ENCODE measurements around the gene CDHR3. TPM values are rescaled to one million over a fixed set of nuclear protein-coding genes. Genes with fewer than 3 reads are reported as not detected.

Gene CDHR3
- total and polyA plus RNA-seq, 4 donors = 1.0 to 10.5 (median 1.8) TPM

- H3K36me3 ChIP-seq (ENCODE audit: control insufficient read depth in 4 of 4, insufficient read depth in 3 of 4, low read depth in 1 of 4, low read length in 3 of 4) = no peaks in the 10 kb centered on the region
- H3K9me3 ChIP-seq (ENCODE audit: control insufficient read depth in 4 of 4, low read length in 3 of 4) = no peaks in the 10 kb centered on the region
- no peak overlapping the region for H3K27ac ChIP-seq (ENCODE audit: low read depth in 1 of 2, low read length in 2 of 2)
- no peaks in the 10 kb centered on the region for H3K27me3 ChIP-seq (ENCODE audit: control insufficient read depth in 4 of 4, insufficient read depth in 4 of 4, low read length in 3 of 4)
- 79% methylated on average over 5 of the region's 5 CpGs for WGBS
- DNase-seq (ENCODE audit: low spot score) = no peak
- no peak for TF ChIP-seq RXRA (IDR thresholded peaks at IDR 0.05)
- no peak for TF ChIP-seq ATF3 (IDR thresholded peaks at IDR 0.05)
- no peak for TF ChIP-seq FOXA1 (IDR thresholded peaks at IDR 0.05)
- no peak for TF ChIP-seq TAF1 (conservative IDR thresholded peaks at IDR 0.05)
- no peak for TF ChIP-seq GABPA (IDR thresholded peaks at IDR 0.05 in 1 of 2, conservative IDR thresholded peaks at IDR 0.05 in 1 of 2)
- TF ChIP-seq JUND (IDR thresholded peaks at IDR 0.05) = no peak
- TF ChIP-seq, protein P1, sequence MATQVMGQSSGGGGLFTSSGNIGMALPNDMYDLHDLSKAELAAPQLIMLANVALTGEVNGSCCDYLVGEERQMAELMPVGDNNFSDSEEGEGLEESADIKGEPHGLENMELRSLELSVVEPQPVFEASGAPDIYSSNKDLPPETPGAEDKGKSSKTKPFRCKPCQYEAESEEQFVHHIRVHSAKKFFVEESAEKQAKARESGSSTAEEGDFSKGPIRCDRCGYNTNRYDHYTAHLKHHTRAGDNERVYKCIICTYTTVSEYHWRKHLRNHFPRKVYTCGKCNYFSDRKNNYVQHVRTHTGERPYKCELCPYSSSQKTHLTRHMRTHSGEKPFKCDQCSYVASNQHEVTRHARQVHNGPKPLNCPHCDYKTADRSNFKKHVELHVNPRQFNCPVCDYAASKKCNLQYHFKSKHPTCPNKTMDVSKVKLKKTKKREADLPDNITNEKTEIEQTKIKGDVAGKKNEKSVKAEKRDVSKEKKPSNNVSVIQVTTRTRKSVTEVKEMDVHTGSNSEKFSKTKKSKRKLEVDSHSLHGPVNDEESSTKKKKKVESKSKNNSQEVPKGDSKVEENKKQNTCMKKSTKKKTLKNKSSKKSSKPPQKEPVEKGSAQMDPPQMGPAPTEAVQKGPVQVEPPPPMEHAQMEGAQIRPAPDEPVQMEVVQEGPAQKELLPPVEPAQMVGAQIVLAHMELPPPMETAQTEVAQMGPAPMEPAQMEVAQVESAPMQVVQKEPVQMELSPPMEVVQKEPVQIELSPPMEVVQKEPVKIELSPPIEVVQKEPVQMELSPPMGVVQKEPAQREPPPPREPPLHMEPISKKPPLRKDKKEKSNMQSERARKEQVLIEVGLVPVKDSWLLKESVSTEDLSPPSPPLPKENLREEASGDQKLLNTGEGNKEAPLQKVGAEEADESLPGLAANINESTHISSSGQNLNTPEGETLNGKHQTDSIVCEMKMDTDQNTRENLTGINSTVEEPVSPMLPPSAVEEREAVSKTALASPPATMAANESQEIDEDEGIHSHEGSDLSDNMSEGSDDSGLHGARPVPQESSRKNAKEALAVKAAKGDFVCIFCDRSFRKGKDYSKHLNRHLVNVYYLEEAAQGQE (IDR thresholded peaks at IDR 0.05) = no peak
- no peak for TF ChIP-seq HNF4G (IDR thresholded peaks at IDR 0.05)
- TF ChIP-seq FOXA2 (IDR thresholded peaks at IDR 0.05) = no peak
- TF ChIP-seq, protein P2, sequence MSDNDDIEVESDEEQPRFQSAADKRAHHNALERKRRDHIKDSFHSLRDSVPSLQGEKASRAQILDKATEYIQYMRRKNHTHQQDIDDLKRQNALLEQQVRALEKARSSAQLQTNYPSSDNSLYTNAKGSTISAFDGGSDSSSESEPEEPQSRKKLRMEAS (IDR thresholded peaks at IDR 0.05) = no peak
- no peak overlapping the region for H3K9ac ChIP-seq (ENCODE audit: low read depth in 1 of 2, low read length in 2 of 2)
- H3K4me3 ChIP-seq (ENCODE audit: low read depth in 1 of 3, low read length in 3 of 3) = no peak overlapping the region
- no peaks in the 10 kb centered on the region for H3K4me1 ChIP-seq (ENCODE audit: control insufficient read depth in 4 of 4, insufficient read depth in 4 of 4, low read length in 3 of 4)
Observed at GRCh38 chr7:105990727-105991453, 27.8 kb downstream of the CDHR3 start.

GRCh38 chr7:105992905-105993304, 29.8 kb downstream of the CDHR3 start:
- Histone ChIP-seq H3K27ac (ENCODE audit: low read depth in 1 of 2, low read length in 2 of 2) (no peak overlapping the region), H3K36me3 (ENCODE audit: control insufficient read depth in 4 of 4, insufficient read depth in 3 of 4, low read depth in 1 of 4, low read length in 3 of 4) (no peaks in the 10 kb centered on the region), H3K4me1 (ENCODE audit: control insufficient read depth in 4 of 4, insufficient read depth in 4 of 4, low read length in 3 of 4) (peaks cover 0 to 15% (median 11%) of the 10 kb centered on the region in 4 donors), H3K9me3 (ENCODE audit: control insufficient read depth in 4 of 4, low read length in 3 of 4) (no peaks in the 10 kb centered on the region), H3K27me3 (ENCODE audit: control insufficient read depth in 4 of 4, insufficient read depth in 4 of 4, low read length in 3 of 4) (no peaks in the 10 kb centered on the region), H3K4me3 (ENCODE audit: low read depth in 1 of 3, low read length in 3 of 3) (no peak overlapping the region), H3K9ac (ENCODE audit: low read depth in 1 of 2, low read length in 2 of 2) (no peak overlapping the region)
- no peak for DNase-seq (ENCODE audit: low spot score)
- TF ChIP-seq, protein P3, sequence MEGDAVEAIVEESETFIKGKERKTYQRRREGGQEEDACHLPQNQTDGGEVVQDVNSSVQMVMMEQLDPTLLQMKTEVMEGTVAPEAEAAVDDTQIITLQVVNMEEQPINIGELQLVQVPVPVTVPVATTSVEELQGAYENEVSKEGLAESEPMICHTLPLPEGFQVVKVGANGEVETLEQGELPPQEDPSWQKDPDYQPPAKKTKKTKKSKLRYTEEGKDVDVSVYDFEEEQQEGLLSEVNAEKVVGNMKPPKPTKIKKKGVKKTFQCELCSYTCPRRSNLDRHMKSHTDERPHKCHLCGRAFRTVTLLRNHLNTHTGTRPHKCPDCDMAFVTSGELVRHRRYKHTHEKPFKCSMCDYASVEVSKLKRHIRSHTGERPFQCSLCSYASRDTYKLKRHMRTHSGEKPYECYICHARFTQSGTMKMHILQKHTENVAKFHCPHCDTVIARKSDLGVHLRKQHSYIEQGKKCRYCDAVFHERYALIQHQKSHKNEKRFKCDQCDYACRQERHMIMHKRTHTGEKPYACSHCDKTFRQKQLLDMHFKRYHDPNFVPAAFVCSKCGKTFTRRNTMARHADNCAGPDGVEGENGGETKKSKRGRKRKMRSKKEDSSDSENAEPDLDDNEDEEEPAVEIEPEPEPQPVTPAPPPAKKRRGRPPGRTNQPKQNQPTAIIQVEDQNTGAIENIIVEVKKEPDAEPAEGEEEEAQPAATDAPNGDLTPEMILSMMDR (IDR thresholded peaks at IDR 0.05; ENCODE audit: low read depth, low read length, missing input control) = no peak
- TF ChIP-seq HNF4G (IDR thresholded peaks at IDR 0.05) (no peak), JUND (IDR thresholded peaks at IDR 0.05) (no peak), TAF1 (conservative IDR thresholded peaks at IDR 0.05) (no peak), ATF3 (IDR thresholded peaks at IDR 0.05) (no peak), FOXA1 (IDR thresholded peaks at IDR 0.05) (no peak), GABPA (IDR thresholded peaks at IDR 0.05 in 1 of 2, conservative IDR thresholded peaks at IDR 0.05 in 1 of 2) (no peak), HNF4A (conservative IDR thresholded peaks at IDR 0.05) (no peak), FOXA2 (IDR thresholded peaks at IDR 0.05) (no peak), SP1 (IDR thresholded peaks at IDR 0.05) (no peak), NR2F2 (IDR thresholded peaks at IDR 0.05) (no peak), RXRA (IDR thresholded peaks at IDR 0.05) (no peak), RAD21 (IDR thresholded peaks at IDR 0.05) (no peak), EGR1 (IDR thresholded peaks at IDR 0.05; ENCODE audit: low read depth in 2 of 2) (no peak), YY1 (IDR thresholded peaks at IDR 0.05) (no peak)
- TF ChIP-seq, protein P1 (IDR thresholded peaks at IDR 0.05) = no peak
- TF ChIP-seq, protein P2 (IDR thresholded peaks at IDR 0.05) = no peak
- TF ChIP-seq, protein P4, sequence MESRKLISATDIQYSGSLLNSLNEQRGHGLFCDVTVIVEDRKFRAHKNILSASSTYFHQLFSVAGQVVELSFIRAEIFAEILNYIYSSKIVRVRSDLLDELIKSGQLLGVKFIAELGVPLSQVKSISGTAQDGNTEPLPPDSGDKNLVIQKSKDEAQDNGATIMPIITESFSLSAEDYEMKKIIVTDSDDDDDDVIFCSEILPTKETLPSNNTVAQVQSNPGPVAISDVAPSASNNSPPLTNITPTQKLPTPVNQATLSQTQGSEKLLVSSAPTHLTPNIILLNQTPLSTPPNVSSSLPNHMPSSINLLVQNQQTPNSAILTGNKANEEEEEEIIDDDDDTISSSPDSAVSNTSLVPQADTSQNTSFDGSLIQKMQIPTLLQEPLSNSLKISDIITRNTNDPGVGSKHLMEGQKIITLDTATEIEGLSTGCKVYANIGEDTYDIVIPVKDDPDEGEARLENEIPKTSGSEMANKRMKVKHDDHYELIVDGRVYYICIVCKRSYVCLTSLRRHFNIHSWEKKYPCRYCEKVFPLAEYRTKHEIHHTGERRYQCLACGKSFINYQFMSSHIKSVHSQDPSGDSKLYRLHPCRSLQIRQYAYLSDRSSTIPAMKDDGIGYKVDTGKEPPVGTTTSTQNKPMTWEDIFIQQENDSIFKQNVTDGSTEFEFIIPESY (IDR thresholded peaks at IDR 0.05) = no peak
- WGBS = 87% methylated on average over 7 of the region's 7 CpGs

Measured in liver (tissue), 9 donors.